Gastroesophageal sphincter (tissue), 3 donors: ENCODE measurements around the gene ZNF491.

Experiments
- CTCF ChIP-seq, 4 experiments: fragments of 200-600 bp in 2 of 4; fragments of 450-650 bp in 2 of 4; sonication (generic) in 1 of 4; IDR thresholded peaks; one replicate each; pipeline ENCODE4 v1.5.1; 2017 to 2019; ENCODE audit warnings: antibody characterized with exemption in 4 of 4, mild to moderate bottlenecking in 2 of 4, moderate library complexity in 2 of 4
- POLR2A ChIP-seq, 2 donors: fragments of 450-650 bp; IDR thresholded peaks; one replicate each; pipeline ENCODE4 v1.6.1; 2017; ENCODE audit warnings: antibody characterized with exemption in 2 of 2, mild to moderate bottlenecking in 2 of 2, moderate library complexity in 1 of 2

- TF ChIP-seq POLR2A (IDR thresholded peaks at IDR 0.05) (no peak), CTCF (IDR thresholded peaks at IDR 0.05) (no peak)
Measured at GRCh38 chr19:11792942-11793341, 5.4 kb upstream of the ZNF491 start.
